ENCODE measurements around the gene AXIN2.
A peak's percentile ranks its signal among the peaks of the same experiment; 100 is the strongest.

Gene AXIN2

GRCh38 chr17:65556014-65556909 lies 5.2 kb downstream of the AXIN2 start:
- peak; percentile 87 to 98 (median 92) for DNase-seq (ENCODE audit: low read depth in 4 of 4, low spot score in 1 of 4)

GRCh38 chr17:65554553-65555223 lies 6.8 kb downstream of the AXIN2 start:
- DNase-seq (ENCODE audit: low read depth in 4 of 4, low spot score in 1 of 4), result no peak

GRCh38 chr17:65553646-65554552 lies 7.5 kb downstream of the AXIN2 start:
- no peak for DNase-seq (ENCODE audit: low read depth in 4 of 4, low spot score in 1 of 4)

- DNase-seq (ENCODE audit: low read depth in 4 of 4, low spot score in 1 of 4), result no peak
These were observed 8.3 kb downstream of the AXIN2 start for GRCh38 chr17:65553009-65553645.

GRCh38 chr17:65552214-65552613 lies 9.2 kb downstream of the AXIN2 start:
- no peak for DNase-seq (ENCODE audit: low read depth in 4 of 4, low spot score in 1 of 4)

DNA sequence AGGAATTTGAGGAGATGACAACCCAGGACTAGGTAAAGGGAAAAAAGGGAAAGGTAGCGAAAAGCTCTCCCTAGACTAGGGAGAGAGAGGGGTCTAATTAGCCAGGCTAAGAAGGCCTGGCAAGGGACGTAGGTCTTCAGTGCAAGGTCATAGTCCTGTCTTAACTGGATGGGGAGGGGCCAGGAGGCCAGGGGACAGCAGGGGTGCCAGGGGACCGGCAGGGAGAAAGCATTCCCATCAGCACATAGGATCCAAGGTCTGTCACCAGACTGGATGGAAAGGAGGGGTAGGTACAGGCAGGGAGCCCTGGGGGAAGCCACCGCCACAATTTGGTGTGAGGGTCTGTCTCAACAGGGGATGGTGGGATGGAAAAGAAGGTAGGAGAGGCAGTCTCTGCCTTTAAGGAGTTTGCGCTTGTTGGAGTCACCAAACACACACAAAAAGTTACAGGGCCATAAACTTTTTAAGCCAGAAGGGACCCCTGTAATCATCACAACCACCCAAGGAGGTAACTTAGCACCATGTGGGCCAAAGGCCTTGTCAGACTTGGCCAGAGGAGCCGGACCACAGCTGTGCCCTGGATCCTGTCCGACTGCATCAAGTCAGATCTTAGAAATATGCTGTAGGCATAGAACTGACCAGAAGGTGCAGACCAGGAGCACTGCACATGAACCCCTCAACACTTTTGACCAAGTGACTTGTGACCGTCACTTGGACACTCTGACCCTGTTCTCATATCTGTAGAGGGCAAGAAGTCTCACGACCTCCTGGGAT lies 10.0 kb downstream of the AXIN2 start:
- DNase-seq (ENCODE audit: low read depth in 4 of 4, low spot score in 1 of 4), result no peak

DNA sequence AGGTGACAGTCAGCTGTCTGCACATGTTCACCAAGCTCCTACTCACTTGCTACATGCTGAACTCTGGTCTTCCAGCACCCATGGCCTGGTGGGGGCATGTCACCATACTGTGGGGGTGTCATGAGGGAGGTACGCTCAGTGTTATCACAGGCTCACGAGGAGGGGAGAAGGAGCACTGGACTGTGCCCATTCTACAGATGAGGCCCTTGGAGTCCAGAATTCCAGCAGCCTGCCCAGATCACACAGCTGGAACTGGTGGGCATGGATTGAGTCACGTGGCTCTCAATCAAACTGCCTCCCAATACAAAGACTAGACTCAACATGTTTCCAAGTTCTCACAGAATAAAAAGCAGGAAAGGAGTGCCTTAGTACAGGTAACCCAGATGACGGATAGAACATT lies 10.7 kb downstream of the AXIN2 start:
- DNase-seq (ENCODE audit: low read depth in 4 of 4, low spot score in 1 of 4), result no peak

GRCh38 chr17:65550075-65550662 lies 11.3 kb downstream of the AXIN2 start:
- no peak for DNase-seq (ENCODE audit: low read depth in 4 of 4, low spot score in 1 of 4)

DNA sequence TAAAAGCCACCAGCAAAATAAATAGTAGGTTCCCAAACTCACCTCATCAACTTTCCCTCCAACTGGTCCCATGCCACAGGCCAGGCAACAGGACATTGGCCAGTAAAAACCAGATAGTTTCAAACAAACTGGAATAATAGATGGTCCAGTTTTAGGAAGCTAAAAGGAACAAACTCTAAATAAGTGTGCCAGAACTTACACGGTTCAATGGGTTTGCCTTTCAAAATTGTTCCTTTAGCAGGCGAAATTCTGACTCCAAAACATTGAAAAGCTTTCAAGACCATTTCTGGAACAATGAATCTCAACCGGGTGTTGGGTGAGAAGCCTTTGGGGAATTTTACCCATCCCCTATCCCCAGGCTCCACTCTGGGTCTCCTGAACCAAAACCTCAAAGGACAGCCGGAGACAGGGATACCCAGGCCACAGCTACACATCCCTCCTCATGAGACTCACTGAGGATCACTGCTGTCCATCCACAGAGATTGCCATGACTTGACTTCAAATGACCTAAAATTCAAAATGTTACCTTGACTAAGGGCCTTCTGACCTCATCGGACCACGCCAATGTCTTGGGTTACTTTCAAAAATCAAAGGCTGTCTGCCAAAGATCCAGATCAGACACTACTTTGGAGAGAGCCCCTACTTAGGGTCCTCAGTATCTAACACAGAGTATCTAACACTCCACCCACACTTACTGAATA lies 13.0 kb downstream of the AXIN2 start:
- no peak for DNase-seq (ENCODE audit: low read depth in 4 of 4, low spot score in 1 of 4)

- DNase-seq (ENCODE audit: low read depth in 4 of 4, low spot score in 1 of 4), result no peak
These were observed 14.2 kb downstream of the AXIN2 start for GRCh38 chr17:65547253-65547670.

DNA sequence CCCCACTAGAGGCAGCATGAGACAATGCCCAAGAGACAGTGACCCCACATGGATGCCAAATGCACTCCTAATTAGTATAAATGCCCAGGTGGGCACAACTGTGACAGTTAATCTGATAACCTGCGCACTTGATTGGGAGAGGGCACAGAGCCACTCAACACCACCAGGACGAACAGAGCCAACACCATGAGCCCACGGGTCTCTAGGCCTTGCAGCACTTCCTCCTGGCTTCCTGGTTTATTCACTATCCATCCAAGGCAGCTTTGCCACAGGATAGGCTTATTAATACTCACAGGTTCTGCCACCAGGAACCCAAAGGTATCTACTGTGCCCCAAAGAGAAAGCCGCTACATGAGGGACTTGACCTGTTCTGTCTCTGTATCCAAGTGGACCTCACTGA lies 14.9 kb downstream of the AXIN2 start:
- no peak for DNase-seq (ENCODE audit: low read depth in 4 of 4, low spot score in 1 of 4)

- no peak for DNase-seq (ENCODE audit: low read depth in 4 of 4, low spot score in 1 of 4)
These were observed 15.5 kb downstream of the AXIN2 start for GRCh38 chr17:65545705-65546523.

- DNase-seq (ENCODE audit: low read depth in 4 of 4, low spot score in 1 of 4), result no peak
These were observed 16.8 kb downstream of the AXIN2 start for GRCh38 chr17:65544672-65545071.

DNA sequence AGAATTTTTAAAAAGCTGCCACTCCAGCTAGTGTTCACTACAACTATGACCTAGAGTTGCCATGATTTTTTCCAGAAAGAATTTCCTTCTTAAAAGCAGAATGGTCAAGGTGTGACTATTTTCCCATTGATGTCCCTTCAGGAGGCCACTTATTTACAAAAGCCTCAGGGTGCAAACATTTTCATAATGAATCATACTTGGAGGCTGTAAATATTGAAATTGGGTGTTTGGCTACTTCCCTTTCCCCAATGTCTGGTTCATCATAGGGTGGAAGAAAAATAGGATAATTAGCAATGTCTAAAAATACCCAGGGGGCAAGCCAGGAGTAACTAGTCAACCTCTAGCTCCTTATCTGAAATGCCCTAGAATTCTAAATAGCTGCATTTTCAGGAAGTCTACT lies 18.8 kb downstream of the AXIN2 start:
- DNase-seq (ENCODE audit: low read depth in 4 of 4, low spot score in 1 of 4), result no peak

DNA sequence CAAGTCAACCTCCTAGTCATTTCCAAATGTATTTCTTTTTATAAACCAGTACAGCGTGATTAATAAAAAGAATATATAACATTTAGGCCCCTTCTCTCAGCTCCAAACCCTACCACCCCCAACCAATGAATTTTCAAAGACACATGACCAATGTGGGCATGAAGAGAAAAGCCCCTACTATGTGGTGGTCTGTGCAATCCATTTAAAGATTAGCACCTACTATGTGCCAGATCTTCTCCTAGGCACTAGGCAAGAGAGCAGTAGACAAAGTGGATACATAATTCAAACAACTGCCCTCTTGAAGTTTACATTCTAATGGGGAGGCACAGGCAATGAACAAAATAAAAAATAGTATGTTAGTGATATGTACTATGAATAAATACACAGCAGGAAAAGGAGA lies 19.4 kb downstream of the AXIN2 start:
- DNase-seq (ENCODE audit: low read depth in 4 of 4, low spot score in 1 of 4), result no peak

- DNase-seq (ENCODE audit: low read depth in 4 of 4, low spot score in 1 of 4), result no peak
These were observed 20.0 kb downstream of the AXIN2 start for GRCh38 chr17:65541453-65541852.

DNA sequence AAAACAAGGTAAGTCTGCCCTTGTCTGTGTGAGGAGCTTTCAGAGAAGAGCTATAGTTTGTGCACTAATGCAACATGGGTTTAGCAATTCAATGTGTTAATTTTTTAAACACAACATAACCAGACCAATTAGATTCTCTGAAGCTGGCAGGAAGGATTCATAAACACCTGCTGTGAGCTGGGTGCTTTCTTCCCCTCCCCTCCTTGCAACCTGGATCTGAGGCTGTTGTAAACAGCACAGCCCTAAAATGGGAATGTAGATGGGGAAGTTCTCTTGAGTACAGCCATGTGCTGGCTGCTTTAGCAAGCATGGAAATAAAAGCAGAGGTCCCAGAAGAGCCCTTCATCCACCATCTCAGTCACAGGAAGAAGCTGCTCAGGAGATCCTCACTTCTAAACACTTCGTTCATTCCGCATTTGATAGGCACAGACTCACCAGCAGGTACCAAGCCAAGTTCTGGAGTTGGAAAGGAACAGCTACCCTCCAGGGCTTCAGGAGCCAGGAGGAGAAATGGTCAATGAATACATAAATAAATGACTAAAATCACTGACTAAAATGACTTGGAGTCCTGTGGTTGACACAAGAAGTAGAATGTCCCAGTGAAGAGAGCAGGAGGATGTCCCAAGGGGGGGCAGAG lies 21.7 kb downstream of the AXIN2 start:
- DNase-seq (ENCODE audit: low read depth in 4 of 4, low spot score in 1 of 4), result no peak
